ENCODE results near the gene PAPLN.

DNA sequence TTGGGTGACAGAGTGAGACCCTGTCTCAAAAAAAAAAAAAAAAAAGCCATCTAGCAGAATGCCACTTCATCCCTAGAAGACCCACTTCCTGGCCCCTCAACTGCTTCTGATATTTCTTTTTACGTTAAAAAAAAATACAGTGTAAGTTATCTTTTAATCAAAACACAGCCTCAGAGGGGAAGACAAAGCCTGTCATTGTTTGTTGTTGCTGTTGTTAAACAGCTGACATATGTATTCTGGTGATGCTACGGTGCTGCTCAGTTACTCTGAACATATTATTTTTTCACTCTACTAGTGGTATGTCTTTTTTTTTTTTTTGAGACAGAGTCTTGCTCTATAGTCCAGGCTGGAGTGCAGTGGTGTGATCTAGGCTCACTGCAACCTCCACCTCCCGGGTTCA, 75.4 kb downstream of the PAPLN start:
- TF ChIP-seq, protein P1, sequence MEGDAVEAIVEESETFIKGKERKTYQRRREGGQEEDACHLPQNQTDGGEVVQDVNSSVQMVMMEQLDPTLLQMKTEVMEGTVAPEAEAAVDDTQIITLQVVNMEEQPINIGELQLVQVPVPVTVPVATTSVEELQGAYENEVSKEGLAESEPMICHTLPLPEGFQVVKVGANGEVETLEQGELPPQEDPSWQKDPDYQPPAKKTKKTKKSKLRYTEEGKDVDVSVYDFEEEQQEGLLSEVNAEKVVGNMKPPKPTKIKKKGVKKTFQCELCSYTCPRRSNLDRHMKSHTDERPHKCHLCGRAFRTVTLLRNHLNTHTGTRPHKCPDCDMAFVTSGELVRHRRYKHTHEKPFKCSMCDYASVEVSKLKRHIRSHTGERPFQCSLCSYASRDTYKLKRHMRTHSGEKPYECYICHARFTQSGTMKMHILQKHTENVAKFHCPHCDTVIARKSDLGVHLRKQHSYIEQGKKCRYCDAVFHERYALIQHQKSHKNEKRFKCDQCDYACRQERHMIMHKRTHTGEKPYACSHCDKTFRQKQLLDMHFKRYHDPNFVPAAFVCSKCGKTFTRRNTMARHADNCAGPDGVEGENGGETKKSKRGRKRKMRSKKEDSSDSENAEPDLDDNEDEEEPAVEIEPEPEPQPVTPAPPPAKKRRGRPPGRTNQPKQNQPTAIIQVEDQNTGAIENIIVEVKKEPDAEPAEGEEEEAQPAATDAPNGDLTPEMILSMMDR (IDR thresholded peaks at IDR 0.05): no peak
- TF ChIP-seq POLR2AphosphoS5 (IDR thresholded peaks at IDR 0.05) (no peak), POLR2A (IDR thresholded peaks at IDR 0.05) (no peak)
